ENCODE results near the gene MLH3. TPM values are rescaled to one million over a fixed set of nuclear protein-coding genes. Genes with fewer than 3 reads are reported as not detected.
A peak's percentile ranks its signal among the peaks of the same experiment; 100 is the strongest.

Gene MLH3
- polyA plus RNA-seq, 1 of the 3 experiments (the other 2 are of a cell fraction), result 3.8 TPM

DNA sequence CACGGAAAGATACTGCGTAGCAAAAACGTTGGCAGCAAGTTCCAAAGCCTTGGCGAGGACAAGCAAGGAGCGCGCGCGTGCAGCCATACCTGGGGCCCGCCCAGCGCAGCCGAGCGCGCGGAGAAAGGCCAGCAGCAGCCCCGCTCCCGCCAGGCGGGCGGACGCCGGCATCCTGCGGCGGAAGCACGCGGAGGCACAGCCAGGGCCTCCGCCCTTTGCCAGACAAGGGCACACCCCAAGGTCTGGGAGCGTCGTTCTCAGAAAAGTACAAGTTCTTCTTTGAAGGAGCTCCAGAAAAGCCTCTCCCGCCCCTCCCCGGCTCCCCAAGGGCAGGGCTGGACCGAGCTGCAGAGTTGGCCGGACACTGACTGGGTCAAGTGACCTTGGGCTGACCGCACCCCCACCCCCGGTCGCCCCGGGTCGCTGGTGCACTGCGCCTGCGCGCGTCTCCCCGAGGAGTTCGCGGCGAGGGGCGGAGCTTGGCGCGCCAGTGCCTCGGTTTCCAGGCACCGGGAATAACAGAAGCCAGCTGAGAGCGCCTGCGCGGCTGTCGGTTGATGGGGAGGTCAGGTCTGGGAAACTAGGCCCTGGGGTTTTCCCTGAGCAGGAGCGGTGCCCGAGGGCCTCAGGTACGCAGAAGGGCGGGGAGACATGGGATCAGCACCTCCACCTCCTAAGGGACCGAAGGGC is 18.0 kb upstream of the MLH3 start, which contains the start of gene ZC2HC1C:
ZC2HC1C (plus strand) TSS at position 521 of the 690 bp plus-strand sequence. CDS start 933 bp downstream, outside the sequence.
- Histone ChIP-seq H4K20me1 (ENCODE audit: insufficient read depth) (no peaks in the 10 kb centered on the region), H3K79me2 (ENCODE audit: insufficient read depth) (peaks cover 17% of the 10 kb centered on the region), H3K27me3 (ENCODE audit: insufficient read depth) (no peaks in the 10 kb centered on the region), H3K9me3 (no peaks in the 10 kb centered on the region), H3K36me3 (replicated peaks in 1 of 2; ENCODE audit: control insufficient read depth in 1 of 2, insufficient read depth in 2 of 2, low read length in 1 of 2) (no peaks in the 10 kb centered on the region), H3K4me3 (ENCODE audit: low read depth in 2 of 2, low read length in 1 of 2) (peak within 1 kb of the TSS; percentile 59 to 69), H3K27ac (ENCODE audit: low read depth in 2 of 2, low read length in 1 of 2) (peak within 1 kb of the TSS; percentile 84 to 98), H3K4me2 (peak within 1 kb of the TSS; percentile 84), H2AFZ (ENCODE audit: low read depth) (peak within 1 kb of the TSS; percentile 85), H3K9ac (peak within 1 kb of the TSS; percentile 84), H3K4me1 (ENCODE audit: control insufficient read depth in 1 of 2, insufficient read depth in 2 of 2, low read depth in 1 of 2, low read length in 1 of 2) (peaks cover 0 to 11% of the 10 kb centered on the region in 2 experiments; a peak in 1 of 4 replicates), H3F3A (replicated peaks; ENCODE audit: insufficient read depth) (peaks cover 11% of the 10 kb centered on the region), H3K9me2 (no peaks in the 10 kb centered on the region)
- WGBS (ENCODE audit: low lambda C conversion rate), result 15% methylated on average over 22 of the region's 58 CpGs
- DNase-seq, result peak; percentile 97
- POLR2A ChIA-PET, result interaction anchor here (0.6 to 1.9 kb wide), 8 partner anchors 9 to 667 kb away, joined by 3 to 6 read pairs (median 4); partner anchors contain the start of genes MLH3, PGF and RPS6KL1
- CTCF ChIA-PET, result interaction anchor here (0.7 to 3.8 kb wide), 6 partner anchors 10 to 123 kb away, joined by 3 to 18 read pairs (median 6); no protein-coding TSS in a partner anchor
- TF ChIP-seq, protein P1, sequence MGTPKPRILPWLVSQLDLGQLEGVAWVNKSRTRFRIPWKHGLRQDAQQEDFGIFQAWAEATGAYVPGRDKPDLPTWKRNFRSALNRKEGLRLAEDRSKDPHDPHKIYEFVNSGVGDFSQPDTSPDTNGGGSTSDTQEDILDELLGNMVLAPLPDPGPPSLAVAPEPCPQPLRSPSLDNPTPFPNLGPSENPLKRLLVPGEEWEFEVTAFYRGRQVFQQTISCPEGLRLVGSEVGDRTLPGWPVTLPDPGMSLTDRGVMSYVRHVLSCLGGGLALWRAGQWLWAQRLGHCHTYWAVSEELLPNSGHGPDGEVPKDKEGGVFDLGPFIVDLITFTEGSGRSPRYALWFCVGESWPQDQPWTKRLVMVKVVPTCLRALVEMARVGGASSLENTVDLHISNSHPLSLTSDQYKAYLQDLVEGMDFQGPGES (IDR thresholded peaks at IDR 0.05; ENCODE audit: low read depth, low read length), result no peak
- TF ChIP-seq SMC3 (IDR thresholded peaks at IDR 0.05; ENCODE audit: low read depth, low read length) (no peak), EZH2phosphoT487 (IDR thresholded peaks at IDR 0.05; ENCODE audit: borderline replicate concordance, low read depth) (no peak), FOSL2 (IDR thresholded peaks at IDR 0.05; ENCODE audit: borderline replicate concordance, low read depth) (no peak), FOXJ3 (CRISPR knock-in tag; IDR thresholded peaks at IDR 0.05) (no peak), MEF2A (IDR thresholded peaks at IDR 0.05; ENCODE audit: borderline replicate concordance, low read depth) (no peak), NRF1 (IDR thresholded peaks at IDR 0.05; ENCODE audit: low read depth, low read length) (peak; percentile 91), TAF1 (IDR thresholded peaks at IDR 0.05; ENCODE audit: borderline replicate concordance, low read depth, low read length) (peak; percentile 43; the same call in 1 of the 2 replicates), POLR2AphosphoS5 (IDR thresholded peaks at IDR 0.05; ENCODE audit: low read depth, low read length) (peak; percentile 53), RFX5 (IDR thresholded peaks at IDR 0.05; ENCODE audit: low read length) (no peak), YY1 (IDR thresholded peaks at IDR 0.05; ENCODE audit: low read depth) (0 out of 2 replicates have a peak, but pooled peaks have one; percentile 29), RCOR1 (IDR thresholded peaks at IDR 0.05; ENCODE audit: low read length) (0 out of 2 replicates have a peak, but pooled peaks have one; percentile 8), GATA2 (CRISPR knock-in tag; IDR thresholded peaks at IDR 0.05) (no peak), TEAD4 (IDR thresholded peaks at IDR 0.05; ENCODE audit: borderline replicate concordance, insufficient read depth) (no peak), GABPA (IDR thresholded peaks at IDR 0.05; ENCODE audit: low read depth) (peak; percentile 36), CHD2 (IDR thresholded peaks at IDR 0.05; ENCODE audit: low read length, partially characterized antibody) (no peak), TCF12 (IDR thresholded peaks at IDR 0.05) (no peak), MXI1 (IDR thresholded peaks at IDR 0.05; ENCODE audit: low read depth, low read length) (peak; percentile 94), FOXM1 (IDR thresholded peaks at IDR 0.05; ENCODE audit: low read depth) (no peak)
- TF ChIP-seq, protein P2, sequence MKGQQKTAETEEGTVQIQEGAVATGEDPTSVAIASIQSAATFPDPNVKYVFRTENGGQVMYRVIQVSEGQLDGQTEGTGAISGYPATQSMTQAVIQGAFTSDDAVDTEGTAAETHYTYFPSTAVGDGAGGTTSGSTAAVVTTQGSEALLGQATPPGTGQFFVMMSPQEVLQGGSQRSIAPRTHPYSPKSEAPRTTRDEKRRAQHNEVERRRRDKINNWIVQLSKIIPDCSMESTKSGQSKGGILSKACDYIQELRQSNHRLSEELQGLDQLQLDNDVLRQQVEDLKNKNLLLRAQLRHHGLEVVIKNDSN (IDR thresholded peaks at IDR 0.05; ENCODE audit: borderline replicate concordance, low read depth), result peak; percentile 37
- TF ChIP-seq, protein P3, sequence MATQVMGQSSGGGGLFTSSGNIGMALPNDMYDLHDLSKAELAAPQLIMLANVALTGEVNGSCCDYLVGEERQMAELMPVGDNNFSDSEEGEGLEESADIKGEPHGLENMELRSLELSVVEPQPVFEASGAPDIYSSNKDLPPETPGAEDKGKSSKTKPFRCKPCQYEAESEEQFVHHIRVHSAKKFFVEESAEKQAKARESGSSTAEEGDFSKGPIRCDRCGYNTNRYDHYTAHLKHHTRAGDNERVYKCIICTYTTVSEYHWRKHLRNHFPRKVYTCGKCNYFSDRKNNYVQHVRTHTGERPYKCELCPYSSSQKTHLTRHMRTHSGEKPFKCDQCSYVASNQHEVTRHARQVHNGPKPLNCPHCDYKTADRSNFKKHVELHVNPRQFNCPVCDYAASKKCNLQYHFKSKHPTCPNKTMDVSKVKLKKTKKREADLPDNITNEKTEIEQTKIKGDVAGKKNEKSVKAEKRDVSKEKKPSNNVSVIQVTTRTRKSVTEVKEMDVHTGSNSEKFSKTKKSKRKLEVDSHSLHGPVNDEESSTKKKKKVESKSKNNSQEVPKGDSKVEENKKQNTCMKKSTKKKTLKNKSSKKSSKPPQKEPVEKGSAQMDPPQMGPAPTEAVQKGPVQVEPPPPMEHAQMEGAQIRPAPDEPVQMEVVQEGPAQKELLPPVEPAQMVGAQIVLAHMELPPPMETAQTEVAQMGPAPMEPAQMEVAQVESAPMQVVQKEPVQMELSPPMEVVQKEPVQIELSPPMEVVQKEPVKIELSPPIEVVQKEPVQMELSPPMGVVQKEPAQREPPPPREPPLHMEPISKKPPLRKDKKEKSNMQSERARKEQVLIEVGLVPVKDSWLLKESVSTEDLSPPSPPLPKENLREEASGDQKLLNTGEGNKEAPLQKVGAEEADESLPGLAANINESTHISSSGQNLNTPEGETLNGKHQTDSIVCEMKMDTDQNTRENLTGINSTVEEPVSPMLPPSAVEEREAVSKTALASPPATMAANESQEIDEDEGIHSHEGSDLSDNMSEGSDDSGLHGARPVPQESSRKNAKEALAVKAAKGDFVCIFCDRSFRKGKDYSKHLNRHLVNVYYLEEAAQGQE (IDR thresholded peaks at IDR 0.05; ENCODE audit: low read depth, low read length), result no peak
- TF ChIP-seq, protein P4, sequence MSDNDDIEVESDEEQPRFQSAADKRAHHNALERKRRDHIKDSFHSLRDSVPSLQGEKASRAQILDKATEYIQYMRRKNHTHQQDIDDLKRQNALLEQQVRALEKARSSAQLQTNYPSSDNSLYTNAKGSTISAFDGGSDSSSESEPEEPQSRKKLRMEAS (IDR thresholded peaks at IDR 0.05; ENCODE audit: low read depth), result peak; percentile 91
- TF ChIP-seq, protein P5, sequence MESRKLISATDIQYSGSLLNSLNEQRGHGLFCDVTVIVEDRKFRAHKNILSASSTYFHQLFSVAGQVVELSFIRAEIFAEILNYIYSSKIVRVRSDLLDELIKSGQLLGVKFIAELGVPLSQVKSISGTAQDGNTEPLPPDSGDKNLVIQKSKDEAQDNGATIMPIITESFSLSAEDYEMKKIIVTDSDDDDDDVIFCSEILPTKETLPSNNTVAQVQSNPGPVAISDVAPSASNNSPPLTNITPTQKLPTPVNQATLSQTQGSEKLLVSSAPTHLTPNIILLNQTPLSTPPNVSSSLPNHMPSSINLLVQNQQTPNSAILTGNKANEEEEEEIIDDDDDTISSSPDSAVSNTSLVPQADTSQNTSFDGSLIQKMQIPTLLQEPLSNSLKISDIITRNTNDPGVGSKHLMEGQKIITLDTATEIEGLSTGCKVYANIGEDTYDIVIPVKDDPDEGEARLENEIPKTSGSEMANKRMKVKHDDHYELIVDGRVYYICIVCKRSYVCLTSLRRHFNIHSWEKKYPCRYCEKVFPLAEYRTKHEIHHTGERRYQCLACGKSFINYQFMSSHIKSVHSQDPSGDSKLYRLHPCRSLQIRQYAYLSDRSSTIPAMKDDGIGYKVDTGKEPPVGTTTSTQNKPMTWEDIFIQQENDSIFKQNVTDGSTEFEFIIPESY (IDR thresholded peaks at IDR 0.05; ENCODE audit: borderline replicate concordance, low read depth), result no peak
- TF ChIP-seq, protein P6, sequence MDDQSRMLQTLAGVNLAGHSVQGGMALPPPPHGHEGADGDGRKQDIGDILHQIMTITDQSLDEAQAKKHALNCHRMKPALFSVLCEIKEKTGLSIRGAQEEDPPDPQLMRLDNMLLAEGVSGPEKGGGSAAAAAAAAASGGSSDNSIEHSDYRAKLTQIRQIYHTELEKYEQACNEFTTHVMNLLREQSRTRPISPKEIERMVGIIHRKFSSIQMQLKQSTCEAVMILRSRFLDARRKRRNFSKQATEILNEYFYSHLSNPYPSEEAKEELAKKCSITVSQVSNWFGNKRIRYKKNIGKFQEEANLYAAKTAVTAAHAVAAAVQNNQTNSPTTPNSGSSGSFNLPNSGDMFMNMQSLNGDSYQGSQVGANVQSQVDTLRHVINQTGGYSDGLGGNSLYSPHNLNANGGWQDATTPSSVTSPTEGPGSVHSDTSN (IDR thresholded peaks at IDR 0.05), result no peak

Measured in SK-N-SH (cell line).